ENCODE measurements around the gene TMEM43.

TMEM43 gene

GRCh38 chr3:14122301-14122700, 2.6 kb upstream of the TMEM43 start:
- no peak for DNase-seq

- DNase-seq = no peak
Observed at GRCh38 chr3:14123308-14124222, 1.3 kb upstream of the TMEM43 start.

- DNase-seq = peak; percentile 42
Observed at GRCh38 chr3:14124223-14124614, 633 bp upstream of the TMEM43 start.

GRCh38 chr3:14125193-14126016, 553 bp downstream of the TMEM43 start:
- DNase-seq = peak; percentile 58

GRCh38 chr3:14126017-14126886, 1.4 kb downstream of the TMEM43 start:
- no peak for DNase-seq

- DNase-seq = no peak
Observed at GRCh38 chr3:14126887-14127505, 2.1 kb downstream of the TMEM43 start.

- DNase-seq = no peak
Observed at GRCh38 chr3:14127516-14128161, 2.8 kb downstream of the TMEM43 start.

GRCh38 chr3:14128724-14129123, 3.9 kb downstream of the TMEM43 start:
- DNase-seq = no peak

- DNase-seq = no peak
Observed at GRCh38 chr3:14129296-14129695, 4.4 kb downstream of the TMEM43 start.

GRCh38 chr3:14130230-14130629, 5.4 kb downstream of the TMEM43 start:
- no peak for DNase-seq

GRCh38 chr3:14130707-14131106, 5.9 kb downstream of the TMEM43 start:
- DNase-seq = no peak

- no peak for DNase-seq
Observed at GRCh38 chr3:14131134-14131533, 6.3 kb downstream of the TMEM43 start.

- DNase-seq = no peak
Observed at GRCh38 chr3:14132120-14132519, 7.3 kb downstream of the TMEM43 start.

GRCh38 chr3:14132689-14133088, 7.8 kb downstream of the TMEM43 start:
- no peak for DNase-seq

- no peak for DNase-seq
Observed at GRCh38 chr3:14133188-14133800, 8.4 kb downstream of the TMEM43 start.

- DNase-seq = no peak
Observed at GRCh38 chr3:14133876-14134275, 9.0 kb downstream of the TMEM43 start.

- DNase-seq = no peak
Observed at GRCh38 chr3:14134291-14134690, 9.4 kb downstream of the TMEM43 start.

- DNase-seq = no peak
Observed at GRCh38 chr3:14135581-14135980, 10.7 kb downstream of the TMEM43 start.

GRCh38 chr3:14137004-14137403, 12.2 kb downstream of the TMEM43 start:
- DNase-seq = no peak

GRCh38 chr3:14137445-14137844, 12.6 kb downstream of the TMEM43 start:
- DNase-seq = no peak

- no peak for DNase-seq
Observed at GRCh38 chr3:14138109-14138877, 13.4 kb downstream of the TMEM43 start.
